Stimulated activated CD4-positive, alpha-beta T cell treated with anti-CD3 and anti-CD28 coated beads, TNF-alpha, amount 100 ng/mL, for 24 hours (primary cell): Measurements from ENCODE around the gene NEGR1.

ENCODE experiments used
- DNase-seq, 3 experiments: peaks; one replicate each; pipeline ENCODE4 v3.0.0-alpha.2; 2020; ENCODE audit warnings: low read depth in 3 of 3

Gene NEGR1

GRCh38 chr1:72034827-72035226 lies 247.5 kb downstream of the NEGR1 start:
- DNase-seq, result no peak

- no peak for DNase-seq
Observed at GRCh38 chr1:72023063-72023930, 259.0 kb downstream of the NEGR1 start.

GRCh38 chr1:72018562-72018961 lies 263.8 kb downstream of the NEGR1 start:
- no peak for DNase-seq

GRCh38 chr1:72015006-72015405 lies 267.3 kb downstream of the NEGR1 start:
- no peak for DNase-seq

GRCh38 chr1:72013161-72013560 lies 269.2 kb downstream of the NEGR1 start:
- no peak for DNase-seq

- no peak for DNase-seq
Observed at GRCh38 chr1:72011721-72012120, 270.6 kb downstream of the NEGR1 start.

GRCh38 chr1:72010094-72010431 lies 272.3 kb downstream of the NEGR1 start:
- no peak for DNase-seq

GRCh38 chr1:72009173-72010093 lies 272.9 kb downstream of the NEGR1 start:
- no peak for DNase-seq

- no peak for DNase-seq
Observed at GRCh38 chr1:72007312-72007711, 275.0 kb downstream of the NEGR1 start.

- DNase-seq, result no peak
Observed at GRCh38 chr1:72006092-72006491, 276.2 kb downstream of the NEGR1 start.

GRCh38 chr1:72003092-72003491 lies 279.2 kb downstream of the NEGR1 start:
- no peak for DNase-seq

GRCh38 chr1:72000809-72001208 lies 281.5 kb downstream of the NEGR1 start:
- DNase-seq, result no peak

GRCh38 chr1:71994646-71995045 lies 287.7 kb downstream of the NEGR1 start:
- DNase-seq, result no peak

- no peak for DNase-seq
Observed at GRCh38 chr1:71987181-71987580, 295.2 kb downstream of the NEGR1 start.

GRCh38 chr1:71986160-71986559 lies 296.2 kb downstream of the NEGR1 start:
- DNase-seq, result no peak

- no peak for DNase-seq
Observed at GRCh38 chr1:71980556-71980955, 301.8 kb downstream of the NEGR1 start.

- no peak for DNase-seq
Observed at GRCh38 chr1:71979882-71980281, 302.5 kb downstream of the NEGR1 start.

GRCh38 chr1:71967670-71968069 lies 314.7 kb downstream of the NEGR1 start:
- no peak for DNase-seq

- DNase-seq, result no peak
Observed at GRCh38 chr1:71964188-71964587, 318.2 kb downstream of the NEGR1 start.

- DNase-seq, result no peak
Observed at GRCh38 chr1:71956613-71957285, 325.6 kb downstream of the NEGR1 start.

GRCh38 chr1:71950579-71950978 lies 331.8 kb downstream of the NEGR1 start:
- DNase-seq, result no peak

GRCh38 chr1:71949681-71950080 lies 332.7 kb downstream of the NEGR1 start:
- no peak for DNase-seq
